Dendritic cell treated with granulocyte-macrophage colony-stimulating factor and Interleukin-4, amounts not matched to agents 40 ng/mL and 50 ng/mL, for 4 days (primary cell): ENCODE measurements around the gene VIPR2.
"Not testable (repeated sequence)": the region's sequence is repeated elsewhere in the genome, so short reads cannot be mapped to it uniquely, and the experiment has no call there.

ENCODE experiments used
- H3K27ac Mint-ChIP-seq: one replicate; pipeline ENCODE4 v1.8.0; 2022; ENCODE audit warnings: mild to moderate bottlenecking, mixed read lengths
- H3K27me3 Mint-ChIP-seq: one replicate; pipeline ENCODE4 v1.8.0; 2022; ENCODE audit warnings: mild to moderate bottlenecking, mixed read lengths
- H3K36me3 Mint-ChIP-seq: one replicate; pipeline ENCODE4 v1.8.0; 2022; ENCODE audit warnings: low read depth, mixed read lengths
- H3K4me1 Mint-ChIP-seq: one replicate; pipeline ENCODE4 v1.8.0; 2022; ENCODE audit warnings: low read depth, mixed read lengths
- H3K4me3 Mint-ChIP-seq: one replicate; pipeline ENCODE4 v1.8.0; 2022; ENCODE audit warnings: mild to moderate bottlenecking, moderate library complexity, mixed read lengths
- H3K9me3 Mint-ChIP-seq: one replicate; pipeline ENCODE4 v1.8.0; 2022; ENCODE audit warnings: mixed read lengths
- intact Hi-C: fragments of 100-400 bp; cut with micrococcal nuclease; formaldehyde crosslinking; loops from one replicate; pipeline ENCODE4 v1.15.0; 2022

VIPR2 gene

GRCh38 chr7:158988302-158988862 is 156.3 kb downstream of the VIPR2 start:
- intact Hi-C loops: no loop called here
- H3K27ac Mint-ChIP-seq: no peak overlapping the region
- no peak overlapping the region for H3K4me3 Mint-ChIP-seq
- H3K9me3 Mint-ChIP-seq: peaks cover 14% of the 10 kb centered on the region
- no peaks in the 10 kb centered on the region for H3K36me3 Mint-ChIP-seq
- no peaks in the 10 kb centered on the region for H3K4me1 Mint-ChIP-seq
- peaks cover 25% of the 10 kb centered on the region for H3K27me3 Mint-ChIP-seq

DNA sequence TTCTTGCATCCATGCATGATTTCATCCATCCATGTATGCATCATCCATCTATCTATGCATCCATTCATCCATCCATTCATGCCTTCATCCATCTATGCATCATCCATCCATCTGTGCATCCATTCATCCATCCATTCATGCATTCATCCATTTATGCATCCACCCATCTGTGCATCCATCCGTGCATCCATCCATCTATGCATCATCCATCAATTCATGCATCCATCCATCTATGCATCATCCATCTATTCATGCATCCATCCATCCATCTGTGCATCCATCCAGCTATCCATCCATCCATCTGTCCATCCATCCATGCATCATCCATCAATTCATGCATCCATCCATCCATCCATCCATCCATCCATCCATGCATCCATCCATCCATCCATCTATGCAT is 157.0 kb downstream of the VIPR2 start:
- Mint-ChIP-seq H3K27ac (no peak overlapping the region), H3K36me3 (no peaks in the 10 kb centered on the region)
- intact Hi-C loops: no loop called here

DNA sequence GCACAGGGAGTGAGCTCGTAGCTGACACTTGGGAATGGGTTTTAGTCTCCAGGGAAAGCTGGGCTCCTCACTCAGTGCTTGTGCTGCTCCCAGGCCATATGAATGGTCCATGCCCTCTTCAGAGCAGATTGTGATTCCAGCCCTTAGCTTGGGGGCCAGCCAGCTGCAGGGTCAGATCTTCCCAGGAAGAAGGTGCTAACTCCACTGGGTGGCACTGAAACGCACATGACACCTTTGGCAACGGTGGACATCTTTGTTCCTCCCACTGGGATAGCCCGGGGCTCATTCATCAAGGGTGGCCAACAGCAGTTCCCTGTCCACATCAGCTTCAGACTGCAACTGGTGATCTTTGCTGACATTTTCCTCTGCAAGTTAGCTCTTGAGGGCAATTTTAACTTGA is 159.1 kb downstream of the VIPR2 start:
- Mint-ChIP-seq H3K9me3 (peaks cover 42% of the 10 kb centered on the region), H3K27me3 (peaks cover 6% of the 10 kb centered on the region), H3K27ac (no peak overlapping the region), H3K36me3 (no peaks in the 10 kb centered on the region), H3K4me3 (no peak overlapping the region), H3K4me1 (no peaks in the 10 kb centered on the region)
- intact Hi-C loops: no loop called here

More for the DNA sequence above, 157.0 kb downstream of the VIPR2 start:
- Mint-ChIP-seq H3K4me1 (no peaks in the 10 kb centered on the region), H3K4me3 (no peak overlapping the region), H3K9me3 (peaks cover 21% of the 10 kb centered on the region), H3K27me3 (peaks cover 18% of the 10 kb centered on the region)

GRCh38 chr7:158984007-158984406 is 160.7 kb downstream of the VIPR2 start:
- intact Hi-C loops, H3K4me3 Mint-ChIP-seq, H3K36me3 Mint-ChIP-seq, H3K27ac Mint-ChIP-seq, H3K4me1 Mint-ChIP-seq, H3K27me3 Mint-ChIP-seq: not testable (repeated sequence)
- peaks cover 48% of the 10 kb centered on the region for H3K9me3 Mint-ChIP-seq

DNA sequence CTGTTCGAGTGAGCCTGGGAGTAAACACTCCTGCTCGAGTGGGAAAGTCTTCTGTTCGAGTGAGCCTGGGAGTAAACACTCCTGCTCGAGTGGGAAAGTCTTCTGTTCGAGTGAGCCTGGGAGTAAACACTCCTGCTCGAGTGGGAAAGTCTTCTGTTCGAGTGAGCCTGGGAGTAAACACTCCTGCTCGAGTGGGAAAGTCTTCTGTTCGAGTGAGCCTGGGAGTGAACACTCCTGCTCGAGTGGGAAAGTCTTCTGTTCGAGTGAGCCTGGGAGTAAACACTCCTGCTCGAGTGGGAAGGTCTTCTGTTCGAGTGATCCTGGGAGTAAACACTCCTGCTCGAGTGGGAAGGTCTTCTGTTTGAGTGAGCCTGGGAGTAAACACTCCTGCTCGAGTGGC is 162.6 kb downstream of the VIPR2 start:
- peaks cover 48% of the 10 kb centered on the region for H3K9me3 Mint-ChIP-seq
- intact Hi-C loops, H3K4me3 Mint-ChIP-seq, H3K36me3 Mint-ChIP-seq, H3K4me1 Mint-ChIP-seq, H3K27me3 Mint-ChIP-seq, H3K27ac Mint-ChIP-seq: not testable (repeated sequence)

DNA sequence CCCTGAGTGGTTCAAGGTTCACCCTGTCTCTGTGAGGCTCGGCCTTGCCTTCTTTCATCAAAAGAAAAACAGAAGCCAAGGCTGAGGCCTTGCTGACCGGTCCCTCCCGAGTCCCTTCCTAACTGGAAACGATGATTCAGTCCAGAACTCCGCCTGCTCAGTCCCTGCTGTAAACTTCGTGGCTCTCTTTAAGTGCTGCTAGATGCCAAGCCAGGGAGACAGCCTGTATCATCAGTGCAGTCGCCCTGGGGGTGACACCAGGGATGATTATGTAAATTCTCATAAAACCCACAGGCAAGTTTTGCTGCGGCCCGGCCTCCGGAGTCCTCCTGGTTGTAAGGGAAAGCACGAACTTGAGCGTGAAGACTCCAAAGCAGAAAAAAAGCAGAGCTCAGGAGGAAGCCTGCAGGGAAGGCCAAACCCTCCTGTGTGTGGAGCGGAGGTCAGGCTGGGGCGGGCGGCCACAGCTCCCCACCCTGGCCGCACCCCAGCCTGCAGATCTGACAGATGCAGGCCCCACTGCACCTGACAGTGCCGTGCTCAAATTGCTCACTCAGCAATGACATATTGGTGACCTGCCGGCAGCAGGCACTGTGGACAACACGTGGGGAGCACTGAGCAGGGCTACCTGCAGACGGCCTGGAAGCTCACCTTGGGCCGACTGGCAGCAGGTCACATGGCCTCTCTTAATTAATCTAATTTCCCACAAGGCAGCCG is 164.9 kb downstream of the VIPR2 start:
- H3K27ac Mint-ChIP-seq: no peak overlapping the region
- intact Hi-C loops: loop anchor here (5.0 to 10.0 kb wide), 2 partner anchors 115 to 147 kb away; no protein-coding TSS in a partner anchor

DNA sequence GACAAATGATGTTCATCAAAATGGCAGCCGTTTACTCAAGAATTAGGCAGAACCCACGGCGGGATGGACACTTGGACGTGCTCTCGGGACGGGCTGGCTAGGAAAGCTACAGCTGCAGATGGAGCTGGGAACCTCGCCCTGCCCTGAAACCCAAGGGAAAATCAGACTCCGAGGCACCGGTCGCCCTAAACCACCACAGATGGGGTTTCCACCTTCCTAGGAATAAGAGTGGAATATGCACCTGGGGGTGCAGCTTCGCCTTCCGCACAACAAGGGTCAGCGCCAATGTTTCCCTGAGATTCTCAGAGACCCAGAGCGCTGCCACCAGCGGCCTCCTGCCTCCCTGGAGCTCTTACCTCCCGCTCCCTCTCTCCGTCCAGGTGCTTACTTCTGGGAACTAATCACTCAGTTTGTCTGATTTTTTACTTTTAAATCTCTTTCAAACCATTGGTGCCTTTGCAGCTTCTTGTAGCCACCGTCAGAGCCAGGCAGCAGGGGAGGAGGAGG is 165.6 kb downstream of the VIPR2 start:
- no peaks in the 10 kb centered on the region for H3K36me3 Mint-ChIP-seq
- intact Hi-C loops: loop anchor here (5.0 to 10.0 kb wide), 2 partner anchors 114 to 147 kb away; no protein-coding TSS in a partner anchor
- peaks cover 10% of the 10 kb centered on the region for H3K4me1 Mint-ChIP-seq
- H3K9me3 Mint-ChIP-seq: peaks cover 41% of the 10 kb centered on the region
- H3K4me3 Mint-ChIP-seq: no peak overlapping the region
- H3K27me3 Mint-ChIP-seq: peaks cover 4% of the 10 kb centered on the region
- H3K27ac Mint-ChIP-seq: no peak overlapping the region

More for the DNA sequence above, 164.9 kb downstream of the VIPR2 start:
- H3K4me3 Mint-ChIP-seq: no peak overlapping the region
- H3K4me1 Mint-ChIP-seq: peaks cover 10% of the 10 kb centered on the region
- H3K27me3 Mint-ChIP-seq: peaks cover 2% of the 10 kb centered on the region
- peaks cover 48% of the 10 kb centered on the region for H3K9me3 Mint-ChIP-seq
- no peaks in the 10 kb centered on the region for H3K36me3 Mint-ChIP-seq
